Right lobe of liver (tissue), 6 donors: ENCODE data around the gene TOMM5. TPM values are rescaled to one million over a fixed set of nuclear protein-coding genes. Genes with fewer than 3 reads are reported as not detected.

Experiments used
- ATAC-seq, 4 donors: fragments of 200-7000 bp; cut with Tn5 transposase; one replicate each; pipeline ENCODE4 v1.9.1; 2020; ENCODE audit warnings: mild to moderate bottlenecking in 4 of 4, moderate library complexity in 4 of 4
- DNase-seq, 3 donors: peaks; one replicate each; pipeline ENCODE4 v3.0.0-alpha.2; 2020
- H3K27ac ChIP-seq, 3 donors: fragments of 200-600 bp; one replicate each; pipeline ENCODE4 v1.8.0; 2022
- H3K27me3 ChIP-seq, 2 donors: fragments of 200-600 bp; one replicate each; pipeline ENCODE4 v1.8.0; 2022
- H3K36me3 ChIP-seq, 4 donors: fragments of 200-600 bp; sonication (generic) in 1 of 4; one replicate each; pipeline versions ENCODE4 v1.5.1 to v1.8.0; 2017 to 2022; ENCODE audit warnings: control low read depth in 1 of 4
- H3K4me1 ChIP-seq, 4 donors: fragments of 200-600 bp; sonication (generic) in 1 of 4; one replicate each; pipeline versions ENCODE4 v1.5.1 to v1.8.0; 2017 to 2022; ENCODE audit warnings: control low read depth in 1 of 4
- H3K4me3 ChIP-seq, 3 donors: fragments of 200-600 bp; one replicate each; pipeline ENCODE4 v1.8.0; 2022
- H3K9me3 ChIP-seq, 4 donors: fragments of 200-600 bp; sonication (generic) in 1 of 4; one replicate each; pipeline versions ENCODE4 v1.5.1 to v1.8.0; 2017 to 2022; ENCODE audit warnings: control low read depth in 1 of 4
- CTCF ChIP-seq, 4 donors: fragments of 200-600 bp in 3 of 4; fragments of 450-650 bp in 1 of 4; IDR thresholded peaks; one replicate each; pipeline versions ENCODE4 v1.5.1 to v1.8.0; 2016 to 2022; ENCODE audit warnings: antibody characterized with exemption in 4 of 4, mild to moderate bottlenecking in 2 of 4
- POLR2A ChIP-seq: fragments of 450-650 bp; IDR thresholded peaks from one replicate; pipeline ENCODE4 v1.6.1; 2017; ENCODE audit warnings: antibody characterized with exemption, mild to moderate bottlenecking
- WGBS: methylation state at CpG from one replicate; pipeline ENCODE4 v1.1.6; 2018; ENCODE audit warnings: low coverage, low lambda C conversion rate; ENCODE audit not compliant: insufficient coverage; ENCODE audit errors: missing lambda C conversion rate; 5-methylcytosine and 5-hydroxymethylcytosine counted together
- intact Hi-C, 2 donors: fragments of 100-400 bp; cut with DNase I; formaldehyde crosslinking; loops; one replicate each; pipeline versions ENCODE4 v1.11.2 to v1.14.1; 2022
- total RNA-seq, 6 experiments: library from RNA; depleted of rRNA in 2 of 6; stranded (reverse); fragments of >200 nt in 2 of 6; fragmentation: NEBNext Ultra II Directional in 3 of 6; extraction: Animal tissue kit (Norgen Biotek cat#: 25700) in 3 of 6; gene quantifications; one replicate each; pipeline versions ENCODE4 v1.1.0 to v1.2.4, GENCODE V29; 2016 to 2023
- donor health status: DM: no; HTN: yes; CAD: no.
- donor health status: DM: no; HTN: no; CAD: no.
- donor health status: DM: no; HTN: no; CAD: no.
- donor health status: DM: no; HTN: yes; CAD: no.
- donor health status: DM: no; HTN: yes; CAD: no.

Gene TOMM5
- total RNA-seq, 6 experiments from 2014 or later: 30.9 to 58.9 (median 32.9) TPM

DNA sequence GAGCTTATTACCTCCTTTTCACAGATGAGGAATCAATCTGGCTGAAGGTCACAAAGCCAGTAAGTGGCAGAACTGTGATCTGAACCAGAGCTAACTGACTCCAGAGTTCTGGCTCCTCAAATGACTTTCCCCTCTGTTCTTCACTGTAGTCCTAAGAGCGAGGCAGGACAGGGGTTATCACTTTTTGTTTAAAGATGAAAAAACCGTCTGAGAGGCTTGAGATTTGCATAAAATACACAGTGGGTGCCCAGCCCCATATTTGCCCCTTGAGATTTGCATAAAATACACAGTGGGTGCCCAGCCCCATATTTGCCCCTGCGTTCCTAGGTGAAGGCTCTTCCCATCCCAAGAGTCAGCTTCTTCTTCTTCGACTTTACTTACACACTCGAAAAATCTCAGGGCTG, 16.9 kb downstream of the TOMM5 start:
- intact Hi-C loops: no loop called here
- H3K27me3 ChIP-seq: no peaks in the 10 kb centered on the region
- DNase-seq (no peak), ATAC-seq (peak; percentile 6 to 41 (median 14))
- no peaks in the 10 kb centered on the region for H3K36me3 ChIP-seq
- H3K27ac ChIP-seq: peak overlapping the region; percentile 41 to 71 (median 57)
- TF ChIP-seq CTCF (IDR thresholded peaks at IDR 0.05) (no peak), POLR2A (no peak)
- no peaks in the 10 kb centered on the region for H3K4me1 ChIP-seq
- WGBS: 4% methylated on average over 4 of the region's 5 CpGs
- H3K4me3 ChIP-seq: peak overlapping the region; percentile 70 to 78 (median 74)
- H3K9me3 ChIP-seq: no peaks in the 10 kb centered on the region

DNA sequence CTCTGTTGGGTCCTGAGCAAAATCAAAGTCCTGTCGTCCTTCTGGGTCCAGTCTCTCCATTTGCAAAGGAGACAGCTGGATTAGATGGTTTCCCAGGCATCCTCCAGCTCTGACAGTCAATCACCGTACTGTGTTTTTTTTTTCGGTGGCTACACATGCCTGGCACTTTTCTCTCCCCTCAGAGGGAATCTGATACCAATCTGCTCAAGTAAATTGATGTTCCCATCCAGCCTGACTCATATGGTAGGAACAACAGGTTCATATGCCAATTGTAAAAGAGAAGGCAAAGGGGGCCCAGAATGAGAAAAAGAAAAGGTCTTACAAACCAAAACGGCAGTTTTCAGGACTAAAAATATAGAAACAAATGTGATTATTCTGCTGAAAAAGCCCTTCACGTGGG, 17.4 kb downstream of the TOMM5 start:
- no peak for DNase-seq
- Histone ChIP-seq H3K36me3 (no peaks in the 10 kb centered on the region), H3K4me1 (no peaks in the 10 kb centered on the region), H3K9me3 (no peaks in the 10 kb centered on the region), H3K27ac (no peak overlapping the region), H3K4me3 (no peak overlapping the region), H3K27me3 (no peaks in the 10 kb centered on the region)
- intact Hi-C loops: no loop called here
- 67% methylated on average over 5 of the region's 5 CpGs for WGBS
- ATAC-seq: no peak
- TF ChIP-seq POLR2A (no peak), CTCF (IDR thresholded peaks at IDR 0.05) (no peak)

GRCh38 chr9:37574241-37574721, 18.1 kb downstream of the TOMM5 start:
- Histone ChIP-seq H3K27ac (no peak overlapping the region), H3K9me3 (no peaks in the 10 kb centered on the region), H3K36me3 (no peaks in the 10 kb centered on the region), H3K4me3 (no peak overlapping the region), H3K4me1 (no peaks in the 10 kb centered on the region), H3K27me3 (no peaks in the 10 kb centered on the region)
- 48% methylated on average over 5 of the region's 5 CpGs for WGBS
- no peak for DNase-seq
- intact Hi-C loops: no loop called here
- no peak for TF ChIP-seq CTCF (IDR thresholded peaks at IDR 0.05)
- no peak for TF ChIP-seq POLR2A
- ATAC-seq: no peak

DNA sequence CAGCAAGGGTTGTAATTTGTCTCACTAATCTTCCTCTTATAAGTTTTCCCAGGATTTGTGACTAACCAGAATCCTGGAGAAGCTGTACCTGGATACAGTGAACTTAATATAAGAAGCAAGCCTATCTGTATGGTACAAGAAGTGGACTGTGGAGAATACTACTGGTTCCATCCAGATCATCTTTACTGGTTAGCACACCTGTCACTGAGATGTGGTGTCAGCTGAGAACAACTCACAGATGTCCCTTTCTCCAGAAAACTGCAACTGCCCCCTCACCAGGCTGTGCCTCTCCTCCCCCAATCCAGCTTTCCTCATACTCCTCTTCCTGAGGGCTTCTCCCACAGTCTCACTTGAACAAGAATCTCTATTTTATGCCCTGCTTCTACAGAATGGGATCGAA, 21.1 kb downstream of the TOMM5 start:
- WGBS: 89% methylated on average over 1 of the region's 1 CpG
- no peak overlapping the region for H3K4me3 ChIP-seq
- H3K27me3 ChIP-seq: no peaks in the 10 kb centered on the region
- H3K36me3 ChIP-seq: no peaks in the 10 kb centered on the region
- intact Hi-C loops: no loop called here
- H3K27ac ChIP-seq: no peak overlapping the region
- H3K4me1 ChIP-seq: no peaks in the 10 kb centered on the region
- H3K9me3 ChIP-seq: no peaks in the 10 kb centered on the region
- TF ChIP-seq CTCF (IDR thresholded peaks at IDR 0.05): no peak
- TF ChIP-seq POLR2A: no peak
- ATAC-seq: no peak
- no peak for DNase-seq

DNA sequence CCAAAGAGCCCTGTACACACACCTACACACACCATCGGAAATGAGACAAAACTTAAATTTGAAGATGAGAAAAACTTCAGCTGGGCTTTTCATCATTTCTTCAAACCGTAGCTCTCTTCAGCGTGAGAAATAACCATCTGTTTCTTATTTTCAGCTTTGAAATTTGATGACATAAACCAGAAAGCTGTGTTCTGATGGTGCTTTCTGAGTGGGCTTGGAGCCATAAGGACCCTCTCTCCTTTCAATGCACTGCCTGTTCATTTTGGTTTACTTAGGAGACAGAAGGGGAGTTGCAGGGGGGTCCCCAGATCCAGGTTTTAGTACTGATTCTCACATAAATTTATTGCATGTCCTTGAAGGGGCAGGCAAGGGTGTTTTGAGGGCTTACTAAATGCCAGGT, 25.7 kb downstream of the TOMM5 start:
- DNase-seq (no peak), ATAC-seq (no peak)
- no peak overlapping the region for H3K4me3 ChIP-seq
- intact Hi-C loops: no loop called here
- H3K27me3 ChIP-seq: no peaks in the 10 kb centered on the region
- 90% methylated on average over 3 of the region's 3 CpGs for WGBS
- no peaks in the 10 kb centered on the region for H3K9me3 ChIP-seq
- no peak for TF ChIP-seq CTCF (IDR thresholded peaks at IDR 0.05)
- TF ChIP-seq POLR2A: no peak
- no peaks in the 10 kb centered on the region for H3K4me1 ChIP-seq
- no peak overlapping the region for H3K27ac ChIP-seq
- H3K36me3 ChIP-seq: no peaks in the 10 kb centered on the region
